HG03521 (cell line): Measurements from ENCODE around the gene CDH23.

Experiments used
- ATAC-seq: cut with Tn5 transposase; IDR thresholded peaks from one replicate; pipeline ENCODE4 v1.9.1; 2021; ENCODE audit warnings: mild to moderate bottlenecking, moderate library complexity; ENCODE audit not compliant: unreplicated experiment

The CDH23 gene

GRCh38 chr10:71778071-71778825, 381.5 kb downstream of the CDH23 start:
- ATAC-seq: no peak

- no peak for ATAC-seq
These were observed 382.9 kb downstream of the CDH23 start for GRCh38 chr10:71779641-71780040.

GRCh38 chr10:71780156-71780555, 383.4 kb downstream of the CDH23 start:
- ATAC-seq: no peak

GRCh38 chr10:71780719-71781118, 384.0 kb downstream of the CDH23 start:
- no peak for ATAC-seq

GRCh38 chr10:71782221-71782916, 385.6 kb downstream of the CDH23 start:
- ATAC-seq: no peak

- no peak for ATAC-seq
These were observed 386.3 kb downstream of the CDH23 start for GRCh38 chr10:71782917-71783490.

- ATAC-seq: no peak
These were observed 387.4 kb downstream of the CDH23 start for GRCh38 chr10:71783917-71784678.

- no peak for ATAC-seq
These were observed 388.1 kb downstream of the CDH23 start for GRCh38 chr10:71784679-71785272.

- no peak for ATAC-seq
These were observed 392.2 kb downstream of the CDH23 start for GRCh38 chr10:71788954-71789353.

- ATAC-seq: no peak
These were observed 393.2 kb downstream of the CDH23 start for GRCh38 chr10:71789871-71790270.

GRCh38 chr10:71790749-71791440, 394.2 kb downstream of the CDH23 start:
- ATAC-seq: no peak

GRCh38 chr10:71795248-71795647, 398.5 kb downstream of the CDH23 start:
- no peak for ATAC-seq

GRCh38 chr10:71796749-71797405, 400.2 kb downstream of the CDH23 start:
- no peak for ATAC-seq

- ATAC-seq: no peak
These were observed 401.0 kb downstream of the CDH23 start for GRCh38 chr10:71797533-71798307.

- ATAC-seq: no peak
These were observed 401.5 kb downstream of the CDH23 start for GRCh38 chr10:71798308-71798624.

GRCh38 chr10:71799112-71799511, 402.4 kb downstream of the CDH23 start:
- ATAC-seq: no peak

GRCh38 chr10:71799608-71800453, 403.1 kb downstream of the CDH23 start:
- no peak for ATAC-seq

- ATAC-seq: peak; percentile 82
These were observed 404.6 kb downstream of the CDH23 start for GRCh38 chr10:71801361-71801760.
